ENCODE data around the gene MOCS1.

MOCS1 gene

DNA sequence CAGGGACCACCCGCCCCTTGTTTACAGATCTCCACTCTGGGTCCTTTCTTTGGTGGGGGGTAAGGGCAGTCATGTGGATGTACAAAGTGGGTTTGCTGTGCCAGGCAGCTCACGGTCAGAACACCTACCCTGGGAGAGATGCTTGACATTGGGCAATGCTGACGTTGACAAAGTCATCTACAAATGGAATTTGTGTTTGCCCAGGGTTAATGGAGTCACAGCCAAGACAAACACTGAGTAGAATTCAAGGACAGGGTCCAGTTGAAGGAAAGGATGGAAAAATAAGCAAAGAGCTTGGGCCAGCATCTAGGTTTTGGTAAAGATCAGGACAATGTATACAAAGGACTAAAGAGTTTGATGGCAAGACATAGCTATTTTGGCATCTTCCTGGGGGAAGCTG is 54.7 kb downstream of the MOCS1 start:
- TF ChIP-seq CTCF (IDR thresholded peaks at IDR 0.05): no peak
- Histone ChIP-seq H3K9me3 (no peaks in the 10 kb centered on the region), H3K4me3 (ENCODE audit: low read depth in 1 of 2, low read length in 1 of 2) (no peak overlapping the region), H3K27me3 (no peaks in the 10 kb centered on the region), H3K27ac (no peak overlapping the region), H3K4me1 (ENCODE audit: control insufficient read depth in 1 of 2, insufficient read depth in 1 of 2, low read depth in 1 of 2, low read length in 1 of 2) (no peaks in the 10 kb centered on the region), H3K36me3 (peaks cover 45% of the 10 kb centered on the region)

GRCh38 chr6:39876826-39877225 is 57.4 kb downstream of the MOCS1 start:
- no peak for TF ChIP-seq CTCF (IDR thresholded peaks at IDR 0.05)

DNA sequence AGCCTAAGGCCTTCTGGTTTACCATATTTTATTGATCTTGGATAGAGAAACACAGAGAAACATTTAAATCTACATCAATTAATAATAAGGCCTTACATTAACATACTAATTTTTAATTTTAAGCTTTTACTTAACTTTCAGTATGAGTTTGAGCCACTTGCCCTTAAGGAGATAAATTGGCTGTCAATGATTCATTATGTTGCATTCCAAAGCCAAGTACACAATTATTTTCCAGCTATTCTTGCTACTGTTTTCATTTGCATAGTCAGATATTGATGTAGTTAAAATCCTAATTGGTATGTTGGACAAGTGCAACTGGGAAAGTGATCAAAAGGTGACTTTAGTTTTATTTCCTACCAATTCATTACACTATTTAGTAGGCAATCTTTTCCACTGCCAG is 58.2 kb downstream of the MOCS1 start:
- TF ChIP-seq CTCF (IDR thresholded peaks at IDR 0.05): no peak
- Histone ChIP-seq H3K4me1 (ENCODE audit: control insufficient read depth in 1 of 2, insufficient read depth in 1 of 2, low read depth in 1 of 2, low read length in 1 of 2) (no peaks in the 10 kb centered on the region), H3K9me3 (no peaks in the 10 kb centered on the region), H3K27ac (no peak overlapping the region), H3K27me3 (no peaks in the 10 kb centered on the region), H3K36me3 (peaks cover 72% of the 10 kb centered on the region), H3K4me3 (ENCODE audit: low read depth in 1 of 2, low read length in 1 of 2) (no peak overlapping the region)

More at GRCh38 chr6:39876826-39877225, 57.4 kb downstream of the MOCS1 start:
- Histone ChIP-seq H3K27me3 (no peaks in the 10 kb centered on the region), H3K27ac (no peak overlapping the region), H3K4me3 (ENCODE audit: low read depth in 1 of 2, low read length in 1 of 2) (no peak overlapping the region), H3K9me3 (no peaks in the 10 kb centered on the region), H3K36me3 (peaks cover 69% of the 10 kb centered on the region), H3K4me1 (ENCODE audit: control insufficient read depth in 1 of 2, insufficient read depth in 1 of 2, low read depth in 1 of 2, low read length in 1 of 2) (no peaks in the 10 kb centered on the region)

DNA sequence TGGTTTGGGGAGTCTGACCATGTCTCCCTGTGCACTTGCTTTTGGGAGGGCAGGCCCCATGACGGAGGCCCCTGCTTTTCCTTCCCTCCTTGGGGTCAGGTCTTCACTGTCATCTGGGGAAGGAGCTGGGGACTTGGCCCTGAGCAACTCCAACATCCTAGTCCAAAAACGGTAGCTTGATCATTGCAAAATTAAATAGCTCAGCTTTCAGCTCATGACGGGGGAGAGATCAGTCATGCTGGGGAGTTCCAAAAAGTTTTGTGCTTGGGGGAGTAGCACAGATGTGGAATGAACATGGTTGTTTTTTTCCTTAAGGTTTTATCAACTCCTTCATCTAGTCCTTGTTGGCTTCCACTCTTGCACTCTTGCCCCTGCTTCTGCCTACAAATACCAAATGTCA is 60.8 kb downstream of the MOCS1 start:
- H3K4me3 ChIP-seq (ENCODE audit: low read depth in 1 of 2, low read length in 1 of 2): no peak overlapping the region
- H3K4me1 ChIP-seq (ENCODE audit: control insufficient read depth in 1 of 2, insufficient read depth in 1 of 2, low read depth in 1 of 2, low read length in 1 of 2): no peaks in the 10 kb centered on the region
- TF ChIP-seq CTCF (IDR thresholded peaks at IDR 0.05): no peak
- no peaks in the 10 kb centered on the region for H3K27me3 ChIP-seq
- H3K9me3 ChIP-seq: no peaks in the 10 kb centered on the region
- no peak overlapping the region for H3K27ac ChIP-seq
- H3K36me3 ChIP-seq: peaks cover 70% of the 10 kb centered on the region

- Histone ChIP-seq H3K4me3 (ENCODE audit: low read depth in 1 of 2, low read length in 1 of 2) (no peak overlapping the region), H3K27ac (no peak overlapping the region), H3K4me1 (ENCODE audit: control insufficient read depth in 1 of 2, insufficient read depth in 1 of 2, low read depth in 1 of 2, low read length in 1 of 2) (no peaks in the 10 kb centered on the region), H3K36me3 (peaks cover 58% of the 10 kb centered on the region), H3K27me3 (no peaks in the 10 kb centered on the region), H3K9me3 (no peaks in the 10 kb centered on the region)
- no peak for TF ChIP-seq CTCF (IDR thresholded peaks at IDR 0.05)
These were observed 63.3 kb downstream of the MOCS1 start for GRCh38 chr6:39870950-39871349.

- H3K27me3 ChIP-seq: no peaks in the 10 kb centered on the region
- peaks cover 27% of the 10 kb centered on the region for H3K36me3 ChIP-seq
- no peaks in the 10 kb centered on the region for H3K9me3 ChIP-seq
- H3K27ac ChIP-seq: no peak overlapping the region
- H3K4me3 ChIP-seq (ENCODE audit: low read depth in 1 of 2, low read length in 1 of 2): no peak overlapping the region
- peaks cover 28 to 30% of the 10 kb centered on the region in 2 experiments for H3K4me1 ChIP-seq (ENCODE audit: control insufficient read depth in 1 of 2, insufficient read depth in 1 of 2, low read depth in 1 of 2, low read length in 1 of 2)
- no peak for TF ChIP-seq CTCF (IDR thresholded peaks at IDR 0.05)
These were observed 66.7 kb downstream of the MOCS1 start for GRCh38 chr6:39867592-39867991.

All from neutrophil (primary cell).